GM12873 (cell line): ENCODE data around the gene KCTD5.

ENCODE experiments used
- CTCF ChIP-seq: IDR thresholded peaks from 2 replicates; pipeline ENCODE4 v1.5.1; 2012; ENCODE audit warnings: low read depth, mild to moderate bottlenecking, moderate library complexity, low read length, control low read depth; ENCODE audit not compliant: insufficient read depth; ENCODE audit errors: missing control alignments

The KCTD5 gene

GRCh38 chr16:2682209-2683021 is at the start of gene KCTD5:
TSS of gene KCTD5 (plus strand) at chr16:2682523. CDS start at chr16:2682549, 26 bp downstream.
- TF ChIP-seq CTCF, result no peak

GRCh38 chr16:2639071-2639721 is 43.1 kb upstream of the KCTD5 start:
- peak; percentile 30 for TF ChIP-seq CTCF

GRCh38 chr16:2656985-2657384 is 25.3 kb upstream of the KCTD5 start:
- TF ChIP-seq CTCF, result no peak

- peak; percentile 63 for TF ChIP-seq CTCF
These were observed 21.5 kb upstream of the KCTD5 start for GRCh38 chr16:2660755-2661373.

GRCh38 chr16:2663553-2664546 is 18.5 kb upstream of the KCTD5 start:
- TF ChIP-seq CTCF, result no peak

- TF ChIP-seq CTCF, result no peak
These were observed 17.7 kb upstream of the KCTD5 start for GRCh38 chr16:2664574-2664982.
